Frontal cortex (tissue), 4 donors: ENCODE measurements around the gene FOSL1. TPM values are rescaled to one million over a fixed set of nuclear protein-coding genes. Genes with fewer than 3 reads are reported as not detected.

Experiments
- DNase-seq, 2 donors: peaks; one replicate each; pipeline ENCODE4 v3.0.0; 2012; ENCODE audit warnings: low spot score in 2 of 2
- FAIRE-seq: peaks from 2 replicates; lab custom pipeline; 2012; peaks lifted over from hg19 to GRCh38; lab: Jason Lieb, UNC
- total RNA-seq: library from RNA; depleted of rRNA; stranded (reverse); fragments of >200 nt; gene quantifications from one replicate; pipeline ENCODE4 v1.2.3, GENCODE V29; 2014
- donor health status: control.
- donor health status: control.
- donor health status: control.

FOSL1 gene
- total RNA-seq, 1 donor from 2014 or later: not detected

DNA sequence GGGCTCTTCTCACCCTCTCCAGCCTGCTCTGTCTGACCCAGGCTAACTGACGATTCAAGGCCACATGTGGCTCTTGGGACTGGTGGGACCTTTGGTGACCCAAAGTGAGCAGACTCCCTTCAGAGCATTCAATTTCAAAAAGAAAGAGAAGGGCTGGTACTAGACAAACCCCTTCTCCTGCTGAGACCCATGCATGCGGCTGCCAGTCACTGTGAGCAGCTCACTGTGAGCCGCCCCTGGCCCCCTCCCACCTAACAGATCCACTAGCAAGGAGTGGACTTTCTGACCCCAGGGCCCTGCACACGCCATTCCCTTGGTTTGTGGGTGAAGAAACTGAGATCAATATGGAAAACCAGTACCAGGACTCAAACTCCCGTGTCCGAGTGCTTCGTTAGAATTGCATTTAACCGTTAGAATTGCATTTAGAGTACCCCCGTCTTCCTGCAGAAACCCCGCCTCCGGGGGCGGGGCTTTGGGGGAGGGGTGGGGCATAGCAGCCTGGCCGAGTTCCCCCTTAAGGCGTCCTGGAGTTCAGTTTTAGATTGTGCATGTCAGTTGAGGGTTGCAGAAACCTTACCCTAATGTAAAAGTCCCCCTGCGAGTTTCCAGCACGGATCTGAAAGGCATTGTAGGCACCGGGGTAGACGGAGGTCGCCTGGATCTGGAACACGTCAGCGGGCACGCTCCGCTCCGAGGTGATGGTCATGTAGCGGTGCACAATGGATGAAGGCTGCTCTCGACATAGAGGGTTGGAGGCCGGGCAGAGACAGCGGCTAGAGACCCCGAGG lies 32.7 kb downstream of the FOSL1 start:
- no peak for FAIRE-seq
- no peak for DNase-seq

DNA sequence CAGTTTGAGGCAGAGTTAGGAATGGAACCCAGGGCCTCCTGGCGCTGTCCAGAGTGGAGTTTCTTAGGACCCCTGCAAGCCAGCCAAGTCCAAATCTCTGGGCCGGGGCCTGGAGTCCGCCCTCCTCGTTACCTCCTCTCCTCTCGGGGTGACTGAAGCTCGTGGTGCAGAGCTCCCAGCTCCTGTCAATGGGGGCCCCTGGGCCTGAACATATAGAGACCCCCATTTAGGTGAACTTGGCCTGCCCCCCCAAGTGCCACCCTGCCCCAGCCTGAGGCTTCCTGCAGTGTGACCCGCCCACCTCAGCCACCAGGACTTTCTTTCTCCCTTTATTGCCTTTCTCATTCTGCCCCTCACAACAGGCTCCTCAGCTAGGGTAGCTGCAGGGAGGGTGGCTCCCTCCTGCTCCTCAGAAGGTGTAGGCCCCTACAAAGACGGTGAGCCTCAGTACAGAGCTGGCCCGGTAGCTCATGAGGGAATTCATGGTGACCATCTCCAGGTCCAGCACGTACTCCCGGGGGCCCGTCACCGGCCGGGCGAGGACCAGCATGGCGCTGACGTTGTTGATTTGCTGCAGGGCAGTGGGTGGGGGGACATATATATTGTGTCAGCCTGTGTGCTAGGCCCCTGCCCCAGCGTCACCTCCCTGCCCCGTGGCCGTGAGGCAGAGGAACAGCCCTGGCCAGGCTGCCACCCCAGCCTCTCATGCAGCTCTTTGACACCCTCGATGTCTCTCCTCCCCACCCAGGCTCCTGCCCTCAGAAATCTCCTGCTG lies 33.5 kb downstream of the FOSL1 start:
- FAIRE-seq: no peak
- DNase-seq: no peak

DNA sequence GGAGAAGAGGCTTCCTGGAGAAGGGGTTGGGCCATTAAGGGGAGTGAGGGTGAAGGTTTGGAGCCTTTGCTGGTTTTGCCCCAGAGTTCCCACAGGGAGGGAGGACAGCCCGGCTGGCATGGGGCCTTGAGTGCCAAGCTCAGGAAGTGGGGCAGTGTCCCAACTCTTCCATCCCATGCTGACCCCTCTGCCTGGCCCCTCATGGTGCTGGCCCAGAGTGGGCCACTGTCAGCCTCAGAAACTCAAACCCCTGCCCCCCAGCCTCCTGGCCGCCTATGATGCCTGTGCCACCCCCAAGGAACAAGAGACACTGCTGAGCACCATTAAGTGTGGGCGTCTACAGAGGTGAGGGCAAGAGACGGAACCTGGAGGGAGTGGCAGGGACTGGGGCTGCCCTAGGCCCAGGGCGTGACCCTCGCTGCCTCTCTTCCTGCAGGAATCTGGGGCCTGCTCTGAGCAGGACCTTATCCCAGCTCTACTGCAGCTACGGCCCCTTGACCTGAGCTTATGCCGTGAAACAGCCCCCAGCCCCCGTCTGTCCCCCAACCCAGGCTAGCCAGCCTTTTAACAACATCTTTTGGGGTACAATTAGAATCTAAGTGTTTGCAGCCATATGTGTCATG lies 34.5 kb downstream of the FOSL1 start:
- DNase-seq: no peak
- no peak for FAIRE-seq

- no peak for FAIRE-seq
These were observed 35.3 kb downstream of the FOSL1 start for GRCh38 chr11:65864706-65865471.

DNA sequence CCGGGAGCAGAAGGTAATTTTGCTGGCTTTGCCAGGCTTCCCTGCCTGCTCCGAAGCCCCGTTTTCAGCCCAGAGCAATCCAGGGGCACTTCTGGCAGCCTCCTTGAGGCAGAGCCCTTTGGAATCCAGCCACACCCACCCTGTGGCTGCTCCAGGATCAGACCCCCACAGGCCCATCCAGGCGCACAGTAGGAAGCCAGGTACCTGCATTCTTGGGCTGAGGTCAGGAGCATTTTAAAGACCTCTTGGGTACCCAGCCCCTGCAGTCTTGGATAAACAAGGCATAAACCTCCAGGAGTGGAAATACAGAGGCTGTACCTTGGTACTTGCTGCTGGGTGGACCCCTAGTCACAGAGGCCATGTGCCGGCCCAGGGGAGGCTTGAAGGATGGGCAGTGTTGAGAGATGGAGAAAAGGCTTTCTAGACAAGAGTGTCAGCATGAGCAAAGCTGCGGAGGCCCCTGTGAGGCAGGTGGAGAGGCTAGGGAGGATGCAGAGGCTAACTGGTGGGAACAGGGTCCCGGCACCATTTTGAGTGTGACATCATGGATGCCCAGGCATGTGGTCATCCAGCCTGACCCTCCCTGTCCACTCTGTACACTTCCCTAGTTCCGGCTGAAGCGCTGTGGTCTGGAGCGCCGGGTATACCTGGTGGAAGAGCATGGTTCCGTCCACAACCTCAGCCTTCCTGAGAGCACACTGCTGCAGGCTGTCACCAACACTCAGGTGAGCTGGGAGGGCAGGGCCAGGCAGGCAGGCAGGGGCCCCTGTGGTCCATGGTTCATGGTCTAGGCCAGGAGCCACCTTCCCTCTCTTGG lies 36.1 kb downstream of the FOSL1 start:
- DNase-seq (no peak), FAIRE-seq (no peak)

More at GRCh38 chr11:65864706-65865471, 35.3 kb downstream of the FOSL1 start:
- DNase-seq: no peak

DNA sequence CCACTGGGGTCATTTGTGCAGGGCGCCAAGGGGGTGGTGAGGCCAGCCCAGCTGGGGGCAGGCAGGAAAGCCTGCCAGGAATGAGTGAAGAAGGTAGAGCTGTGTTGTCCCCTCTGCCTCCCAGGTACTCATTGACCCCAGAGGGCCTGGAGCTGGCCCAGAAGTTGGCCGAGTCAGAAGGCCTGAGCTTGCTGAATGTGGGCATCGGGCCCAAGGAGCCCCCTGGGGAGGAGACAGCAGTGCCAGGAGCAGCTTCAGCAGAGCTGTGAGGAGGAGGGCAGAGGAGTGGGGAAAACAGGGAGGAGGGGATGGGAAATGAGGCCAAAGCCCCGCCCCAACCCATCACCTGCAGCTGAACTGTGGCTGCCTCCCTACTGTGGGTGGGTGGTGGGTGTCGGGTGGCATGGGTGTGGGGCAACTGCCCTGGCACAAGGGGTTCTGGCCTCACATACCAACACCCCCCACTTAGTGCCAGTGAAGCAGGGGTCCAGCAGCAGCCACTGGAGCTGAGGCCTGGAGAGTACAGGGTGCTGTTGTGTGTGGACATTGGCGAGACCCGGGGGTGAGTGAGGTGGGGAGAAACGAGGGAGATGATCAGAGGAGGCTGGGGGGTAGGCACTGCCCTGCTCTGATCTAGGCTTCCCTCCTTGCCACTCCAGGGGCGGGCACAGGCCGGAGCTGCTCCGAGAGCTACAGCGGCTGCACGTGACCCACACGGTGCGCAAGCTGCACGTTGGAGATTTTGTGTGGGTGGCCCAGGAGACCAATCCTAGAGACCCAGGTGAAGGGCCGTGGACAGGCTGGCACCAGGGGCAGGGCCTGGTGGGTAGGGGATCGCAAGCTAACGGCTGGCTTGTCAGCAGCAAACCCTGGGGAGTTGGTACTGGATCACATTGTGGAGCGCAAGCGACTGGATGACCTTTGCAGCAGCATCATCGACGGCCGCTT lies 37.0 kb downstream of the FOSL1 start:
- DNase-seq: no peak
- no peak for FAIRE-seq

GRCh38 chr11:65862191-65862735 lies 37.9 kb downstream of the FOSL1 start:
- DNase-seq: no peak
- FAIRE-seq: no peak

DNA sequence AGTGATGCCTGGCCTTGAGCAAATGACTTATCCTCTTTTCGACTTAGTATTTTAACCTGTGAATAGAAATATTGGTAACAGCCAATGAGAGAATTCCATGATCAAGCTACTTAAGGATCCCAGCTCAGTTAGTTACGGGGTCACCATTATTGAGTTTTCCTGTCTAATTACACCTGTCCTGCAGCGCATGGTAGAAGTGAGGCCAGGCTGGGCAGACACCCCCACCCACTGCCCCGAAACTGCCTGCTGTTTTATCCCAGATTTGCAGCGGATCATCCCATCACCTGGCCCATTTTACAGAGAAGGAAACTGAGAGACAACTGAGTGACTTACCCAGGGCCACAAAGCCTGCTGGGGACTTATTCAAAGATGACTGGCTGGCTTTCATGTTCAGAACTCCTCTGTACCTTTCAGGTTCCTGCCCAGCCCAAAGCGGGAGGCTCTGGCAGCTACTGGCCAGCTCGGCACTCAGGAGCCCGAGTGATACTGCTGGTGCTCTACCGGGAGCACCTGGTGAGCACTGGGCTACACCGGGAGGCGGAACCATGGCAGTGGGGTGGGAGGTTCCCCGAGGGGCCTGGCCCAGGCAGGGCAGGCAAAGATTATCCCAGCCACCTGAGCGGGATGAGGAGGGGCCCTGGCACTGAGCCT lies 38.5 kb downstream of the FOSL1 start:
- DNase-seq (no peak), FAIRE-seq (no peak)

- FAIRE-seq (no peak), DNase-seq (no peak)
These were observed 39.1 kb downstream of the FOSL1 start for GRCh38 chr11:65861165-65861505.

DNA sequence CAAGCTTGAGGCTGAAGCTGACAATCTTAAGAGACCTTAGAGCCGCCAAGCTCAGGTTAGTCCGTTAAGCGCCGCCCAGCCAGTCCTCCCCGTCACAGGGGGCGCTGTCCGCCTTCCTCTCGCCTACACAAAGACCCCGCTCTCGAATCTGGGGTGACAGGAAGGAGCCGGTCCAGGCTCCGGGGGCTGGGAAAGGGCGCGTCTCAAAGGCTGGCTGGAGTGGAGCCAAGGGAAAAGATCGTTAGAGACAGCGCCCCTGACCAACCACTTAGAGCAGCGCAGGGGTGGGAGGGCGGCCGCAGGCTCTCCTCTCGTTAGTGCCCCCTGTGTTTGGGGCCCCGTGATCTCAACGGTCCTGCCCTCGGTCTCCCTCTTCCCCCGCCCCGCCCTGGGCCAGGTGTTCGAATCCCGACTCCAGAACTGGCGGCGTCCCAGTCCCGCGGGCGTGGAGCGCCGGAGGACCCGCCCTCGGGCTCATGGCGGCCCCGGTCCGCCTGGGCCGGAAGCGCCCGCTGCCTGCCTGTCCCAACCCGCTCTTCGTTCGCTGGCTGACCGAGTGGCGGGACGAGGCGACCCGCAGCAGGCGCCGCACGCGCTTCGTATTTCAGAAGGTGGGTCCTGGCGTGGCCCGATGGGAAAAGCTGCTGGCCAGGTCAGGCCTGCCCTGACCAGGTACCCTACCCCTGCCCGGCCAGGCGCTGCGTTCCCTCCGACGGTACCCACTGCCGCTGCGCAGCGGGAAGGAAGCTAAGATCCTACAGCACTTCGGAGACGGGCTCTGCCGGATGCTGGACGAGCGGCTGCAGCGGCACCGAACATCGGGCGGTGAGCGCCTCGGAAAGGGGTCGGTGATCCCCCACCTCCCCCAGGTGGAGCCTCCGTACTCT lies 39.7 kb downstream of the FOSL1 start, which contains the start of gene MUS81:
TSS of gene MUS81 (plus strand) at position 156 of the 887 bp plus-strand sequence. CDS start at position 477, 321 bp downstream.
- DNase-seq (peak; percentile 91 to 93), FAIRE-seq (no peak)

DNA sequence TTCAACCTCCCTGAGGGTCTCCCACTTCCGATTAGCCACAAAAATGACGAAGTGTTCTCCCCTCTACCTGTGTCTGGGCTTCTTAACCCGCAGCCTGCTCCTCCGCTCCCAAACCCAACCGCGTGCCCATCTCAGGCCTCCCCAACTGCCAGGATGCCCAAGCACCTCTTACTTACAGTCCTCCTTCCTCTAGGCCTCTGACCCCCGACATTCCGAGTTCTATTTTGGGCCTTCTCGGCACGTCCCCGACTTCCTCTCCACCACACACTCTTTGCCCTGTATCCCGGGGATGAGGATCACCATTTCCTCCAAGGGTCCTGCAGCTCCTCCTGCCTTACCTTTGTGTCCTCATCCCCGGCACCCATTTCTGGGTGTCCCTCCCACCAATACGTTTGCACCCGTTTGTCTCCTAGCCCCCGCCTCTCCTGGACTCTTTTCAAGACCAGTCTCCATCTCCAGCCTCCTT lies 40.3 kb downstream of the FOSL1 start:
- DNase-seq: peak in 1 of 2 donors; percentile 55

DNA sequence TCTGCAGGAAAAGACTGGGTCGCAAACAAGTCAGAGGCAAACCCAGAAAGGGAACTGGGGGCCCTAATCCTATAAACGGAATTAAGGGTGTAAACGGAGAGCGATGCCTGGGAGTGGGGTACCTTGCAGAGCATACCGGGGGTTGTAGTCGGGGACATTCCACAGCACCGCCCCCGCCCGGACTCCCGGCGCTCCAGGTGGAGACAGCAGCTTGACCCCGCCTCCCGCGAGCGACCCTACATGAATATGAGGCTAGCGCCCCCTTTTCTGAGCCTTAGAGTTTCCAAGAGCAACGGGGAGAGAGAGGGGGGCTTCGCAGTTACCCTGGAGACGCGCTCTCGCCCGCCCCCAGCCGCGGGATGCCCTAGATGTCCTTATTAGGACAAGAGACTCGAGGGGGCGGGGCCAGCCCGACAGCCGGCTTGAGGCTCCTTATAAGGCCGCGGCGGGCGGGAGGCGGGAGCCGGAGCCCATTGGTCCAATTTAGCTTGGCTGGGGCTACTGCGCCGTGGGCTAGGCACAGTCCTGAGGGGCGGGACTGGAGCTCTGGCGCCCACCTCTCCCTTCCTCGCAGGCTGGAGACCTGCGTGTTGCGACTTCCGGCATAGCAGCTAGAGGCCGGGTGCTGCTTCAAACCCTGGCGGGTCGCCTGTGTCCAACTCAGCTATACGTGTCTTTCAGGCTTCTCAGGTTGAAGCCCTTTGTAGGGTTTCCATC lies 40.9 kb downstream of the FOSL1 start:
- FAIRE-seq: no peak
- peak; percentile 94 for DNase-seq

More for the DNA sequence above, 40.3 kb downstream of the FOSL1 start:
- FAIRE-seq: no peak

DNA sequence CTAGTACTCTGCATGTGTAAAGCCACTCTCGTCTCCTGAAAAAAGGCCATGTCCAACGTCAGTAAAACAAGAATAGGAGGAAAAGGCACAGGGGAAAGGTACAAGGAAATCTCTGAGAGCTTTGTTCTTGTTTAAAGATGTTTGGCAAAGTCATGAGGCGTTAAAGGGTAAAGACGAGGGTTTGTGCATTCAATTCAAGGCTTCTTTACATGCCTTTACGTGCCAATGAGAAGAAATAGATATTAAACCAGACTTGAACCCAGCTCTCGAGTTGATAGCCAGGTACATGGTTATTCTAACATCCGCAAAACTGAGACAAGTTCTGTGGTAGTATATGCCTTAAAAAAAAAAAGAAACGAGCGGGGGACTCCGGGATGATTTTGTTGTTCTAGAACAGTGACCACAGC lies 41.5 kb downstream of the FOSL1 start:
- no peak for FAIRE-seq

DNA sequence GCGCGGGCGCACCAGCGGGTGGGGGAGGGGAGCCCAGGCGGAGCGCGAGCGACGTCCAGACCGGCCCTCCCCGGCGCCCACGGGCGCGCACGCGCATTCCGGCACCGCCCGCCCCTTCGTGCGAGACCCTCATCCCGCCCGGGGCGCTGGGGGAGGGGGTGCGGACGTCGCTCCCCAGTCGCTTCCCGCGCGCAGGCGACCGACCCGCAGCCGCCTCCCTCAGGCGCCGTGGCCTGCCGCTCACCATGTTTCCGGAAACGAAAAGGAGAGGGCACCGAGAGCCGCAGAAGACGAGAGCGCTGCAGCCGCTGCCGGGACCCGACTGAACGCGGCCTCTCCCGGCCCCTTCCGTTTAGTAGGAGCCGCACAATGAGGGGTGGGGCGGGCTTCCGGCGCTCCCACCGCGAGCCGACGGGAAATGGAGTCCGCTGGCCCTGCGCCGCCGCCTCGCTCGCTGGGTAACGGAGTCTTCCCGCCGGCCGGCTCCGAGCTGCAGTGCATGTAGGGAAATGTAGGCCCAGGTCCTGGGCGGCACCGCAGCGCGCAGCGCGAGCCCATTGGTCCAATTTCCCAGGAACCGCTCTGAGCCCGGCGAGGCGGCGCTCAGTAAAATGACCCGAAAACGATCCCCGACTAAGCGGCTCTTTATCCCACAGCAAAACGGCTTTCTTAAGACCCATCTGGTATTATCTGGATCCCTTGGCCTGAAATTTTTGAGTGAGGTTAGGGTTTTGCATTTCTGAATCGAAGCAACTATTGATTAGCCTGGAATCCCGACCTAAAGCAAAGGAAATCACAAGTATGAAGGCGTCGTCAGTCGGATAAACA lies 42.1 kb downstream of the FOSL1 start, which contains the start of gene CFL1:
TSS of gene CFL1 (minus strand) at position 328 of the 828 bp plus-strand sequence. CDS start at position 247, 81 bp downstream.
- no peak for FAIRE-seq
- peak; percentile 89 to 95 for DNase-seq

More for the DNA sequence above, 41.5 kb downstream of the FOSL1 start:
- DNase-seq: no peak

DNA sequence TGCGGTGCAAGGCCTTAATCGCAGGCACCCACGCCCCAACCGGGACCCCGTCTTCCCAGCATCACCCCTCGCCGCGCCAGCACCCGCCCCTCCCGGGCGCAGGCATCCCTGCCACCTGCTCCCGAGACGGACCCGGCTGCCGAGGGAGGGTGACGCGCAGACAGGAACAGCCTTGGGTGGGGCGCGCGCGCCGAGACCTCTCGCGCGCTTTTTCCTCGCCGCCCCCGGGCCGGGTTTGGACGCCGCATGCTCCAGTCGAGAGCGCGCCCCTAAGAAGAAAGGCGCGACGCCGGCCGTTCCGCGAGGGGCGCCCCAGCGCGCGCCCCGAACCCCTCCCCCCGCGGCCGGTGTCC lies 42.7 kb downstream of the FOSL1 start:
- no peak for FAIRE-seq
- peak in 1 of 2 donors; percentile 65 for DNase-seq
